HG03558 (cell line): ENCODE results near the gene SSC5D.
"Not testable (repeated sequence)": the region's sequence is repeated elsewhere in the genome, so short reads cannot be mapped to it uniquely, and the experiment has no call there.

ENCODE experiments used
- ATAC-seq: cut with Tn5 transposase; IDR thresholded peaks from one replicate; pipeline ENCODE4 v1.9.1; 2021; ENCODE audit warnings: moderate number of reproducible peaks; ENCODE audit not compliant: unreplicated experiment; ENCODE audit errors: extremely low read depth

SSC5D gene

GRCh38 chr19:55487924-55488687 is at the start of gene SSC5D:
Gene SSC5D, plus strand, starts transcription at chr19:55488436. Its CDS starts 154 bp downstream, at chr19:55488590.
- no peak for ATAC-seq

DNA sequence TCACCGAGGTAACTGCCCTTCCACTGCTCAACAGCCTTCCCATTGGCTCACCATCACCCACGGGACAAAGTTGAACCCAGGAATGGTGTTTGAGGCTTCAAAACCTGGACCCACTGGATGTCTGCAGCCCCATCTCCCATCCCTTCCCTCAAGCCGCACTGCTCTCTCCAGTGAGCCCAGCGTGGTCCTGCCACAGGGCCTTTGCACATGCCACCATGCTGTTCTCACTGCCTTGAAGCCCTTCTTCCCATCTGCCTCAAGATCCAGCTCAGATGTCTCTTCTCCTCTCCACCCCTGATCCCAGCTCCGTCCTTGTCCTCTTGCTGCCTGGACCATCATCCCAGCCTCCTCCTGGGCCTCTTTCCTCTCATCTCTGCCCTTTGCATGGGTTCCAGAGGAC is 49.2 kb upstream of the SSC5D start:
- no peak for ATAC-seq

DNA sequence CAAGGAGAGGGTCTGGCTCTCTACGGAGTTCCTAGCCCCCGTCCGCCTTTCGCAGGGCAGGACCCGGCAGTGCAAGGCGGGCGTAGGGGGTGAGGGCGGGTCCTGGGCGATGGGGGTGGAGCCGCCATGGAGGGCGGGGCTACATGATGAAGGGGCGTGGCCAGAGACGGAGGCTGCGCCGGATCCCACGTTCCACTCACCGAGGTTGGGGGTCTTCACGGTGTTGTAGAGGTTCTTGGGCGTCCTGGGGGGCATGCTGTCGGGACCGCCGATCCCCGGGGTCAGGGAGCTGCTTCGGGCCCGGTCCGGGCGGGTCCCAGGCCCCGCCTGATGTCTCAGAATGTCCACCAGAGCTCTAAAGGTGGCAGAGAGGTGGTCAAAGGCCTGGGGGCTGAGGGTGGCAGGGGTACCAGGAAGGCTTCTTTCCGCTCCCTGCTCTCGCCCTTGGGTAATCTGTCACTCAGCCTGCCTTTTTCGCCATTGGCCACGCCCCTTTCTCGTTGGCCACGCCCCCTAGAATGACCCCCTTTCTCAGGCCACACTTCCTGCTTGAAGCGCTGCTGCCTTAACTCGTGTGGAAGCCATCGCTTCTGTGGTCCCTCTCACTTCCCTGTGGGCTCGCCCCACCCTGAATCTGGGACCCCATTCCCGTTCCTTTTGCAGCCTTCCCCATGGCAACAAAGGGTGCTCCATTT is 47.7 kb upstream of the SSC5D start:
- no peak for ATAC-seq

- no peak for ATAC-seq
Measured at GRCh38 chr19:55441319-55441691, 46.9 kb upstream of the SSC5D start.

GRCh38 chr19:55441692-55442321 is 46.4 kb upstream of the SSC5D start:
- no peak for ATAC-seq

DNA sequence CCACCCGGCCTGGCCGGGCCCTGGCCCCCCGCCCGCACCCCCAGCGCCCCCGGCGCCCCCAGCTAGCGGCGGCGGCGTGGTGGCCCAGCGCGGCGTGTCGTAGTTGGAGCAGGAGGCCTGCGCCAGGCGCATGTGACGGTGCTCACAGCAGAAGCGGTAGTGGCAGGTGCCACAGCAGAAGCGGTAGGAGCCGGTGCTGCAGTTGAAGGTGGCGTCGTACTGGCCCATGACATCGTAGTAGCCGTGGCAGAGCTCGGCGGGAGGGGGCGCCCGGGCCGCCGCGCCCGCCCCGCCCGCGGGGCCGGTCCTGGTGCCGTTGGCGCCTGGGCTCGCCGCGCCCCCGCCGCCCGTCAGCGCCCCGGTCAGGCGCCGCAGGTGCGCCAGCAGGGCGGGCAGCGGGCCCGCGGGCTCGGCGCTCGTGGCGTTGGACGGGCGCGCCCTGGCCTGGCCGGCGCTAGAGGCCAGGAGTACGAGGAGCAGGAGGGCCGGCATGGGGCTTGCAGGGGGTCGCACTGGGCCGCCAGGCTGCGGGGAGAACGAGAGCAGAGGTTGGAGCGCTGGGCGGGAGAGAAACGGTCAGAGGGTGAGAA is 45.8 kb upstream of the SSC5D start:
- ATAC-seq, result no peak

GRCh38 chr19:55443045-55443823 is 45.0 kb upstream of the SSC5D start, which contains the start of gene SHISA7:
Gene SHISA7, minus strand, starts transcription at chr19:55443300. Its CDS starts 437 bp downstream, at chr19:55442863.
- ATAC-seq, result no peak

DNA sequence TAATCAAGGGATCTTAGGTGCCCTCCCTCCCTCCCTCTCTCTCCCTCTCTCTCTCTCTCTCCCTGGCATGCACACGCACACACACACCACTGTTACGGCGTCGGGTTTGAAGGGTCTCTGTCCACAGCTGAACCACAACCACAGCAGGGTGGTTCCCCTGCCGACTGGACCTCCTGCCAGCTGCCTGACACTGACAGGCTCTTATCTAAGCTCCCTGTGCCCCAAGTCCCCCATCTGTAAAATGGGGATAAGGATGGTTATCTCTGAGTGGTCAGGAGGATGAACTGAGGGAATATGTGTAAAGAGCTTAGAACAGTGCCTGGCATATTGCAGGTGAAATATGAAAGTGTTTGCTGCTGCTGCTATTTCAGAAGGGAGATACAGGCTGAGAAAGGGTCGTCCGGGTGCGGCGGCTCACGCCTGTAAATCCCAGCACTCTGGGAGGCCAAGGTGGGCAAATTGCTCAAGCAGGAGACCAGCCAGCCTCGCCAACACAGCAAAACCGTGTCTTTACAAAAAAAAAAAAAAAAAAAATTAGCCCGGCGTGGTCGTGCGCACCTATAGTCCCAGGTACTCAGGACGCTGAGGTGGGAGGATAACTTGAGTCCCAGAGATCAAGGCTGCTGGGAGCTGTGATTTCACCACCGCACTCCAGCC is 44.3 kb upstream of the SSC5D start:
- ATAC-seq, result no peak

DNA sequence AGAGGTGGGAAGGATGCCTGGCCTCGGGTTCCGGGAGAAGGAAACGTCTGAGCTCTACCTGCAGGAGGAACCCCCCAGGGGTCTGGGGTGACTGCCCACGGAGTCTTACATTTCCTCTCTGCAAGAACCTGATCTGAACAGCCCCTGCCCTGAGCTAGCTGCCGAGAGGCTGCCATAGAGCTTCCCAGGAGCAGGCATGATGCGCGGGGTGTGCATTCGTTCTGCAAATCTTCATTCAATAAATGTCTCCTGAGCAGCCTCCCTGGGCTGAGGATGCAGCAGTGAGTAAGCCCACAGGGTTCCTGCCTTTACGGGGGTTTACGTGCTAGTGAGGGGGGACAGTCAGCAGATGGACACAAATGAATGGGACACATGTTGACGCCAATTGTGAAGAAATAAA is 43.6 kb upstream of the SSC5D start:
- no peak for ATAC-seq

GRCh38 chr19:55446060-55446459 is 42.2 kb upstream of the SSC5D start:
- no peak for ATAC-seq

DNA sequence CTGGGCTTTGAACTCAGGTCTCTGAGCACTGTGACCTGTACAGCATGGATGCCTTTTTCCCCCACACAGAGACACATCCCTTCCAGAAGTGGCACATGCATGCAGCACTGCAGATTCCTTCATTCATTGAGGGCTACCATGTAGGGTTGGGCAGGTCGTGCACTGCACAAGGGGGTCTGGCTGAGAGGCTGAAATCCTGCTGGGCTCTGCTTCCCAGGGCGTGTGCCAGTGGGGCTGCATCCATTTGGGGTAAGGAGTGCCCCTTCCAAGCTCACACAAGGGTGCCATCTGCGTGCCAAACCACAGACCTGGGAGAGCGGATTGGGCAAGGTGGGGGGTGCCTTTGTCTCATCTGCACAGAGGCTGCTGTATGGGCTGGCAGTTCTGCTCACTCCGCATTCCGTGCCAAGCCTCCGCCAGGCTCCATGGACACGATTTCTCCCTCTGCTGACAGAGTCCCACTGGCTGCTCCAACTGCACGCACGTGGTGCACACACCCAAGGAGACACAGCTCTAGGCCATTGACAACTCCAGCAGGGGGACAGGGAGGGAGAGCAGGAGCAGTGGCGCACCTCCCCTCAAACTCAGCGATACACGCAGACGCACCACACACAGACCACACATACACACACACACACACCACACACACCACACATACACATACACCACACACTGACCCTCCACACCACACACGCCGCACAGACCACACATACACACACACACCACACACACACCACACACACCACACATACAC is 40.6 kb upstream of the SSC5D start:
- no peak for ATAC-seq

DNA sequence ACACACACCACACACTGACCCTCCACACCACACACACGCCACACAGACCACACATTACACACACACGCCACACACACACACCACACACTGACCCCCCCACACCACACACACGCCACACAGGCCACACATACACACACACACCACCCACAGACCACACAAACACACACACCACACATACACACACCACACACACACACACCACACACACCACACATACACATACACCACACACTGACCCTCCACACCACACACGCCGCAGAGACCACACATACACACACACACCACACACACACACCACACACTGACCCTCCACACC is 40.1 kb upstream of the SSC5D start:
- not testable (repeated sequence) for ATAC-seq

GRCh38 chr19:55449469-55449868 is 38.8 kb upstream of the SSC5D start:
- ATAC-seq, result no peak

DNA sequence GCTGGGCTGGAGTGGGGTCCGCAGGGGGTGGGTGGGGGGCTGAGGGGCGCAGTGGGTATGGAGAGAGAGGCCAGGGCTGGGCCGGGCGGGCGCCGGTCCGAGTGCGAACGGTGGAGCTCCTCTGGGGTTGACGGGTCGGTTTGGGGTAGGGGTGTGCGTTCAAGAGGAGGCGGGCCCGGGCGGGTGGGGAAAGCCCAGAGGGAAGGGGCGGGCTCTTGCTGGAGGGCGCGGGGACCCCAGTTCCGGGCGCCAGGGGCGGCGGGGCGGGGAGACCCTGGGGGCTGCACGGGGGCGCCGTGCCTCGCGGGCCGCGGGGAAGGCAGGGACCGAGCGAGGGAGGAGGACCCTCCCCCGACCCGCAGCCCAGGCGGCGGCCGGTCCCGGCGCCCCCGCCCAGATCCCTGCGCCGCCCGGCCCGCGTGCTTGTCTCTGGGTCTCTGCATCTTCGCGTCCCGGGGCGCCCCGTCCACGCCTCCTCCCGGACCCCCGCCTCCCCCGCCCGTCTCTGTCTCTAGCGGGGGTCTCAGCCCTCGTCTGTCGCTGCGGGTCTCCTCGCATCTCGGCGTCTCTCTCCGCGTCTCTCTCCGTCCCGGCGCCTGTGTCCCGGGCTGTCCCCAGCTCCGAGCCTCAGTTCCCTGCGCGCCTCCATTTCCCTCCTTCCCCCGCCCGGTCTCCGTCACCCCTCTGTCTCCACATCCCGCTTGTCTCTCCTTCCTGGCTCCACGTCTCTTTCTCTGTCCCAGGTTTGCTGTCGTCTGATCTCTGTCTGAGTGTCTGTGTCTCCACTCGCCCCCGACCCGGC is 36.9 kb upstream of the SSC5D start:
- no peak for ATAC-seq

DNA sequence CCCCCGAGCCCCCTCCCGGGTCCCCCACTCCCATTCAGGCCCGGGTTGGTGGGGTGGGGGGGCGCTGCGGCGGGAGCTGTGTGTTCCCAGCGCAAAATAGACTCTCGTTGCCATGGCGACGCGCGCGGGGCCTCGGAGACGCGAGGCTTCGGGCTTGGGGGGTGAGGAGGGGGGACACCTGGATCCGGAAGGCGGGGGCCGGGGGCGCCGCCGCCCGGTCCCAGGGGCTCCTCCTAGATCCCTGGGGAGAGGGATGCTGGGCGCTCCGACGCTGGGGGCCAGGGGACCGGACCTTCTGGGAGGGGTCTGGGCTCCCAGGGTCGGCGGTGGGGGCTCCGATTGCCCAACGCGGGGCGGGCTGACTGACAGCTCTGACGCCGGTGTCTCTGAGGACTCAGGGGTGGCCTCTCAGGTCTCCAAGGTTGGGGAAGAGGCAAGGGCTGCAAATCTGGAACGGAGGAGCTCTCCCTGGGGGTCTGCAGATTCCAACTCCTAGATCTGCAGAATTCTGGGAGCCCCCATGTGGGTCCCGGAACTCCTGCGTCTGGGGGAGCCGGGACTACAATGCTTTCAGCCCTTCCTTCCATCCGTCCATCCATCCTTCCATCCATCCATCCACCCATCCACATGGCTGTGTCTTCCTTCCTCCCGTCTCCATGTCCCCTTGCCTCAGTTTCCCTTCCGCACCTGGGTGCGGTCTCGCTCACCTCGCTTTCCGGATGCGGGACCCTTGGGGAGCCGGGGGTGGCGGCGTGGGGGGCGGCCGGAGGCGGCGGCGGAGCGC is 36.1 kb upstream of the SSC5D start:
- no peak for ATAC-seq

GRCh38 chr19:55452749-55453346 is 35.4 kb upstream of the SSC5D start:
- no peak for ATAC-seq
